Neural progenitor cell (in vitro differentiated cells): Measurements from ENCODE around the gene IER3.

Source experiments
- EZH2 ChIP-seq: fragments of 200-600 bp; sonication (generic); IDR thresholded peaks from 2 replicates; pipeline ENCODE4 v1.6.1; 2017; ENCODE audit warnings: antibody characterized with exemption, mild to moderate bottlenecking, moderate library complexity
- TF ChIP-seq, protein P1 (sequence below): fragments of 200-600 bp; sonication (generic); IDR thresholded peaks from 2 replicates; pipeline ENCODE4 v1.5.1; 2017; ENCODE audit warnings: antibody characterized with exemption, mild to moderate bottlenecking

DNA sequence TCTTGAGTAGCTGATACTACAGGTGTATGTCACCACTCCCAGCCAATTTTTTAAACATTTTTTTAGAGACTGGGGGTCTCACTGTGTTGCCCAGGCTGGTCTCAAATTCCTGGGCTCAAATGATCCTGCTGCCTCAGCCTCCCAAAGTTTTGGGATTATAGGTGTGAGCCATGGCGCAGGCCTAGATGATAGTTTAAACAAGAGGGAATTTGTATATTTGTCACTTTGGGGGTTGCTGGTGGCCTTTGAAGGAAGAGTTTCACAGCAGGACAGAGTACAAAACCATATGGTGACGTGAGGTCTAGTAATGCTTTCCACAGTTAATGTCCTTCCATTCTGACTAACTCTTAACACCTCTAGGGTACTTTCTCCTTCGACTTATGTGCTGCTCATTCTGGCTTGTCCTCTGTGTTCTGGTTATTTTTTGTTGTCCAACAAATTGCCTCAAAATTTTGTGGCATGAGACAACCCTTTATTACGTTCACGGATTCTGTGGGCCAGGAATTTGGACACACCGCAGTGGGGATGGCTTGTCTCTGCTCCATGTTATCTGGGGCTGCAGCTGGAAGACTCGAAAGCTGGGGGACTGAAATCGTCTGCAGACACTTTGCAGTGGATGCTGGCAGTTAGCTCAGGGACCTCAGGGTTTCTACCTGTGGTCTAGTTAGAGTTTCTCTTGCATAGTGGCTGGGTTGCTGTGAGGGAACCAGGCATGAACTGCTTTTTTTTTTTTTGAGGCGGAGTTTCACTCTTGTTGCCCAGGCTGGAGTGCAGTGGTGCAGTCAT lies 23.0 kb upstream of the IER3 start:
- TF ChIP-seq, protein P1, sequence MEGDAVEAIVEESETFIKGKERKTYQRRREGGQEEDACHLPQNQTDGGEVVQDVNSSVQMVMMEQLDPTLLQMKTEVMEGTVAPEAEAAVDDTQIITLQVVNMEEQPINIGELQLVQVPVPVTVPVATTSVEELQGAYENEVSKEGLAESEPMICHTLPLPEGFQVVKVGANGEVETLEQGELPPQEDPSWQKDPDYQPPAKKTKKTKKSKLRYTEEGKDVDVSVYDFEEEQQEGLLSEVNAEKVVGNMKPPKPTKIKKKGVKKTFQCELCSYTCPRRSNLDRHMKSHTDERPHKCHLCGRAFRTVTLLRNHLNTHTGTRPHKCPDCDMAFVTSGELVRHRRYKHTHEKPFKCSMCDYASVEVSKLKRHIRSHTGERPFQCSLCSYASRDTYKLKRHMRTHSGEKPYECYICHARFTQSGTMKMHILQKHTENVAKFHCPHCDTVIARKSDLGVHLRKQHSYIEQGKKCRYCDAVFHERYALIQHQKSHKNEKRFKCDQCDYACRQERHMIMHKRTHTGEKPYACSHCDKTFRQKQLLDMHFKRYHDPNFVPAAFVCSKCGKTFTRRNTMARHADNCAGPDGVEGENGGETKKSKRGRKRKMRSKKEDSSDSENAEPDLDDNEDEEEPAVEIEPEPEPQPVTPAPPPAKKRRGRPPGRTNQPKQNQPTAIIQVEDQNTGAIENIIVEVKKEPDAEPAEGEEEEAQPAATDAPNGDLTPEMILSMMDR: no peak
- no peak for TF ChIP-seq EZH2
